Measurements from ENCODE around the gene TSPAN32.
"Not testable (repeated sequence)": the region's sequence is repeated elsewhere in the genome, so short reads cannot be mapped to it uniquely, and the experiment has no call there.

Gene TSPAN32

GRCh38 chr11:2267306-2267850 is 34.4 kb upstream of the TSPAN32 start:
- no peak for DNase-seq (ENCODE audit: low spot score)

DNA sequence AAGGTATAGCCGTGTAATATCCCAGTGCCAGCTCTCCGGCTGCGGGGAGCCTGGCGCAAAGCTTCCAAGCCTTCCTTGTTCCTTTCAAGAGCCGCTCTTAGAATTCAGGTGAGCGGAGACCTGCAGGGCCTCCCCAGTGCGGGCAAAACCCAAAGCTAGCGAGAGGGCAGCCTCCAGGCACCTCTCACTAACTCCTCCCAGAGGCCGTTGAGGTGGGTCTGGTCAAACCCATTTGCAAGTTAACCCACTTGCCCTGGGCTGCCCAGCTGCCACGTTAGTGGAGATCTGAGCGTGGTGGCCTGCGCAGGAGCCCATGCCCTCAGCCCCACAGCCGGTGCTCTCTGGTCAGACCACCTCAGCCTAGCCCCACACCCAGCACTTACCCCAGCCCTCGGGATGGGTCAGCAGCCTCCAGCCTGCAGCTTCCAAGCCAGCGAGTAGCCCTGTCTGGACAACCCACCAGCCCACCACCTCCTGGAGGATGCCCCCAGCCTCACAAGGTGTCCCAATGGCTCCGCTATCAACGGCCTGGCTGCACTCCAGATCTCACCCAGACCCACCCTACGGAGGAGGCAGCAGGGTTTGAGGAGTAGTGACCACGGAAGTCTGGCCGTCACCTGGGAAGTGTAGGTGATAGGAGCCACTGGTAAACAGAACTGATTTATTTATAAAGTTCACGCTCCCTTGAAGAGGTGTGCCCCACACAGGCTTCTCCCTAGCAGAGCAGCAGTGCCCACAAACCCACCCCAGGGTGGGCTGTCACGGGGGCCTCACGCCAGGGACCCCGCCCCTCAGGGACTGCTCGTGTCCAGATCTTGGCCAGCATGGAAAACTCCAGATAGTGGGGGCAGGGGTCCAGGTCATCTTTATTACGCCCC is 33.7 kb upstream of the TSPAN32 start:
- DNase-seq (ENCODE audit: low spot score) = no peak

DNA sequence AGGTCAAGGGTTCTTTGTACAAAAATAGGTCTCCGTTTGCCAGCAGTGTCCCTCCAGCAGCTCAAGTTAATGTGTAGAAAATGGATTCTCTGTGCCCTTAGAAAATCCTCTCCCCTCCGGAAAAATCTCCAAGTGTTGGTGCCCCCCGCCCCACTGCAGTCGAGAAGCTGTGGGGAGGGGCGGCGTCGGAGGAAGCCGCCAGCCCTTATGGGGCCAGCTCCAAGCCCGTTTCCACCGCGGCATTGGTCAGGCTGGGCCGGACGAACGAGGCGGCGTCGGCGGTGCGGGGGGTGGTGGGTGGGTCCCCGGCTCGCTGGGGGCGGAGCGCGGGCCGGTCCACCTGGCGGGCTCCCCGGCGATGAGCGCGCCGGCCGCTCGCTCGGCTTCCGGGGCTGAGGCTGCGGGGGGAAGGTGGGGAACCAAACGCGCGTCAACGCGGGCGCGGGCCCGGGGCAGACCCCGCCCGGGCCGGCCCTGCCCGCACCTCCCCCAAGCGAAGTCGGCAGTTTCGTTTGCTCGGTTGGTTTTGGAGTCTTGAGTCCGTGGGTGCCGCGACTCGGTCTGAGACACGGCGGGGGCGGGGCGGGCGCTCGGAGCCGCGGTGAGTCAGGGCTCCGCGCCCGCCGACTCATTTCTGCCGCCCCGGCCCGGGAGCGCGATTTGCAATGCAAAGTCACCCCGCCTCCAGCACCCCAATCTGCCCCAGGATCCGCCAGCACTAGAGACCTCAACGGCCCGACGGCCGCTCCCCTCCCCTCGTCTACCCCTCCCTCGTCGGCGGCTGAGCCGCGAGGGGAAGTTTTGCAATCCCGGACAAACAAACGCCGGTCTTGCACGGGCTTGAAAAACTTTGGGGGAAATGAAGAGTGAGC is 32.8 kb upstream of the TSPAN32 start:
- no peak for DNase-seq (ENCODE audit: low spot score)

GRCh38 chr11:2269601-2270321 is 32.1 kb upstream of the TSPAN32 start:
- no peak for DNase-seq (ENCODE audit: low spot score)

DNA sequence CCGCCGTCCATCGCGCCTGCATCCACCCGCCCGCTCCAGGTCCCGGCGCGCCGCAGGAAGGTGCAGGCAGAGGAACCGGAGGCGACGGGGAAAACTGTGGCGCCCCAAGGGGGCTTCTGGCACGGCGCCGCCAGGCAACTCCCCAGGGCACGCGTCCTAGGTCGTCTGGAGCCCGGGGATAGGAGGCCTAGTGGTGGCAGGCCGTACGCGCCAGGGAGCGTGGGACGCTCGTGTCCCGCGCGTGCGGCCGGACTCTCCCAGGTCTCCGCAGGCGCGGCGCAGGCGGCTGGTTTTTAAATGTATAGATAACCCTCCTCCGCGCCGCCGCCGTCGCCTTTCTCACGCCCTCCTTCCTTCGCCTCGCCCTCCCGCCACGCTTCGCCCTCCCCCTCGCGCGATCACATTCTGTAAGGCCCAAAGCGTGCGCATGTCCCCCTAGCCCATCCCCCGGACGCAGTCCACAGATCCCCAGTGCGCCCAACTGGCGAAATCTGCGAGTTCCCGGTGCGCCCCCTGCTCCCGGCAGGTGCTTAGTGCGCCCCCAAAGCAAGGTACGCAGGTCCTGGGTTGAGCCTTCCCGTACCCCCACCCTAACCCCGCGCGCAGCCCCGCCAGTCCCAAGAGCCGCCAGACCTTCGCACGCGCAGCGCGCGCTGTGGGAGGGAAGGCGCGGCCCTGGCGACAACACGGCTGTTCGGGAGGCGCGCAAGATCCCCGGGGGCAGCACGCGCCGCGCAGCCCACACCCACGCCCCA is 31.3 kb upstream of the TSPAN32 start, which contains the start of gene ASCL2:
TSS of gene ASCL2 (minus strand) at position 267 of the 755 bp plus-strand sequence. CDS start at position 11, 256 bp downstream.
- no peak for DNase-seq (ENCODE audit: low spot score)

DNA sequence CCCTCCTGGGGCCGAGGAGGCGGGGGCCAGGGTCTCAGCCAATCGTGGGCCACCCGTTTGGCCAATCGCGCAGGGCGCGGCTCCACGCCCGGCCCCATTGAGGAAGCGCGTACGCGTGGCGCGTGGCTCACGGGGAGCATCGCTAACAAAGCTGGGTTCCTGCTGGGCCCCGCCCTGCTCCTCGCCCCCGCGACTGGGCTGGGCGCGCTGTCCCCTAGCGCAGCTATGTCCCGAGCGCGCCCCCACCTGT is 30.8 kb upstream of the TSPAN32 start:
- no peak for DNase-seq (ENCODE audit: low spot score)

- no peak for DNase-seq (ENCODE audit: low spot score)
These were observed 30.2 kb upstream of the TSPAN32 start for GRCh38 chr11:2271327-2272227.

DNA sequence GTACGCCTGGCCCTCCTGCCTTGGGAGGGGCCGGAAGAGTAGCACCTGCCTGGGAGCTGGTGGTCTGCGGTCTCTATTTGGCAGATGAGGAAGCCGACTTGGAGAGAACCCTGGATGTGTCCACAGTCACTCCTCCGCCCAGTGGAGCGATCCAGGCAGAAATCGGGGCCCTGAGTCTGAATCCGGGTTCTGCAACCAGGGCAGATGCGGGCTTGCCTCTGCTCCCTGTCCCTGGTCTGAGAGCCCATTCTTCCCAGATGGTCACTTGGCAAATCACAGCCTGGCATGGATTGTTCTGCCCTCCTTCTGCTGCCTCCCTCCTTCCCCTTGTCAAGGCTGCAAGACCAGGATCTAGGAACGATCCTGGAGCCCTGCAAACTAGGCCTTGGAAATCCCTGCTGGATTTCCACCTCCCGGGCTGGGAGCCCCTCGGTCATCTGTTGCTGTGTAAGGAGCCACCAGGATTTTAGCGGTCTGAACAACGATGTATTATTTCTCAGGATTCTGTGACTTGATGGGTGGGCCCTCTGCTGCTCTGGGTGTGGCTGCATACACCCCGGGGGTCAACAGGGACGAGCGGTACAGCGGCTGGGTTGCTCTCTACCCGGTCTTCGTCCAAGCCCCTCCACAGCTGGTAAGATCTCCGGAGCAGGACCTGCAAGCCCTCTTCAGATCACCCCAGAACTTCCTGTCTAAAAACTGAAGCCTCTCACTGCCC is 29.4 kb upstream of the TSPAN32 start:
- no peak for DNase-seq (ENCODE audit: low spot score)

GRCh38 chr11:2272946-2273280 is 28.9 kb upstream of the TSPAN32 start:
- no peak for DNase-seq (ENCODE audit: low spot score)

GRCh38 chr11:2273311-2273710 is 28.5 kb upstream of the TSPAN32 start:
- DNase-seq (ENCODE audit: low spot score) = no peak

GRCh38 chr11:2273771-2274170 is 28.0 kb upstream of the TSPAN32 start:
- no peak for DNase-seq (ENCODE audit: low spot score)

DNA sequence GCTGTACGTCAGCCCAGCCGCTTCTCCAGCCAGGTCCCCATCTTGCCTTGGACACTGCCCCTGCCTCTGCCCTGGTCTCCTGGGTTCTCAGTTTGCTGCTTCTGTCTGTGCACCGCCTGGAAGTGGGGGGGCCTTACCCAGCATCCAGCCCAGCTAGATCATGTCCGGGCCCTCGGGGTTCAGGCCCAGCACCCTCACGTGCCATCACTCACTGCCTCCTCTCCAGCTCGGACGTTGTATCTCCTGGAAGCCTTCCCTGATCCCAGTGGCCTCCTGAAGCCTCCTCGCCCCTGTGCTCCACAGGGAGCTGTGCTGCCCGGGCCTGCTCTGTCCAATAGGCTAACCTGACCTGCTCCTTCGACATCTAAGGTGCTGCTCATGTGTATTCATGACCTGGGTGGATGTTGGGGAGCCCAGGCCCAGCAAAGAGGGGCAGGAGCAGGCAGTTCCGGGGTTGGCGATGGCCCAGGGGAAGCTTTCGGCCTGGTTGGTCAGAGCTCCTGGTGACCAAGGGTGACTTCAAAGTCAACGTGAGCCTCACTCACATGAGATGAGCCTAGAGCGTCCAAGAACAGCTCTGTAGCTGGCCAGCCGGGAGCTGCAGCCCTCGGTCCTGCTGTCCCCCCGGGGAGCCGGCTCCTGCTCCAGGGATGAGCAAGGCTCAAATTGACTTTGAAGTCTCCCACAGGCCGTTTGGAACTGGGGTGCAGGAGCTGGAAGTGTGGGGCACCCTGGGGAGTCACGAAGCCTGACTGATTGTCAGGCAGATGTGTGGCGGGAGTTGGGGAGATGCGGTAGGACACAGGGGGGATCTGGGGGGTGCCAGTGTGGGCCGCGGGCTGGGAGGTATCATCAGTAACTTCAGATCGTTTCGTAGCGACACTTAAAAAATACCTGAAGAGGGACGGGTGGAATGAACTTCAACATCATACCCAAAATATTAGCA is 26.2 kb upstream of the TSPAN32 start:
- DNase-seq (ENCODE audit: low spot score) = no peak

DNA sequence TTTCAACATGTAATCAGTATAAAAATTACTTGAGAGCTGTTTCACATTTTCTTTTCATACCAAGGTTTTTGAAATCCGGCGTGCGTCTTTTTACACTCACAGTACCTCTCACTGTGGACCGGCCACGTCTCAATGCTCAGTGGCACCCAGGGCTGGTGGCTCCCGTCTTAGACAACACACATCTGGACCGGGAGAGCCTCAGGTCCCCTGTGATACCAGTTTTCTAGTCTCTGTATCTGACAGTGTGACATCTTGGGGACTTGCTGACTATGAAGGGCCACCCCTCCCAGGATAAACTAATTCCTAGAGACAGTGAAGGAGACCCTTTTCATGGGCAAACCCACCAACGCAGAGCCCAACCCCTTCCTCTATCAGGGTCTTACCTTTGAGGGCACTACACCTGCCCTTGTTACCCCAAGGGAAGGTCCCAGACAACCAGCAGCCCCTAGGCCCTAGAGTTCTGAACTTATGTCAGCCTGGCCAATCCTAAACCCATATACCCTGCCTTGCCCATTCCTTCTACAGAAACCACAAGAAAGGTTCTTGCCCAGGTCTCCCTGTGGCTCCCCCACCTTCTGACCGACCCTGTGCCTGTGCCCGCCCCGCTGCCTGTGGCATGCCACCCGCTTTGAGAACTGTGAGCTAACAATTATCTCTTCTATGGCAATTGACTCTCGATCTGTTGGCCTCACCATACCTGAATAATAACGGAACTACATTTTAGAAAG is 25.4 kb upstream of the TSPAN32 start:
- DNase-seq (ENCODE audit: low spot score) = no peak

- DNase-seq (ENCODE audit: low spot score) = no peak
These were observed 24.8 kb upstream of the TSPAN32 start for GRCh38 chr11:2277008-2277346.

DNA sequence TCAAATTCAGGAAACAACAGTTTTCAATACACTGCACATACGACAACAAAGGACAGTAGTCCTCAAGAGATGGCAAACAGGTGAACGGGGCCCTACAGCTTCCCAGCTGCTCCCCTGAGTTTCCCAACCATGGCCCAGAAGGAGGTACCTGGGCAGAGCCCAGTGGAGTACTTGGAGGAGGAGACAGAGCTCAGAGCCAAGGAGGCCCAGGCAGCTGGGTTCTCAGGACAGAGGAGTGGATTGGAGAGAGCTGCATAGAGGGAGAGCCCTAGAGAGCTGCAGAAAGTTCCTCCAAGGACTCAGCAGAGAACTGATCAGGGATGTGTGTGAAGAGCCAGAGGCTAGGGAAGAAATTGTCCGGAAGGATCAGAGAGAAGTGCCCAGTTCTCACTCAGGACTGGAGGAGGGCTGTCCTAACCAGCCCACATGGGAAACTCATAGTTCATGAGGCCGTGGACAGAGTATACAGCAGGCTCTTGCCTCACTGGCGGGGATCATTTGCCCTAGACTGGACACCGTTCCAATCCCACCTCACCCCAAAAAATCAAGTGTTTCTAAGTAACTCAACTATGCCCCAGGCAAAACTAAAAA is 23.8 kb upstream of the TSPAN32 start:
- DNase-seq (ENCODE audit: low spot score) = no peak

DNA sequence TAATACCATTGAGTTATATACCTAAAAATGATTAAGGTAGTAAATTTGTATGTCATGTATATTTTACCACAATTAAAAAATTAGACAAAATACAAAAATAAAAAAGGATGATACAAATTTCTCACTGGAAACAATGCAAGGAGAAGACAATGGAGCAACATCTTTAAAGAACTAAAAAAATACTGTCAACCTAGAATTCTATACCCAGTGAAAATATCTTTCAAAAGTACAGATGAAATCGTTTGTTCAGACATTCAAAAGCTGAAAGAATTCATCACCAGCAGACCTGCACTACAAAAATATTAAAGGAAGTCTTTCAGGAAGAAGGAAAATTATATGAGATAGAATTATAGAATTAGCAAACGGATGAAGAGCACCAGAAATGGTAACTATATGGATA is 21.6 kb upstream of the TSPAN32 start:
- no peak for DNase-seq (ENCODE audit: low spot score)

GRCh38 chr11:2286350-2286749 is 15.5 kb upstream of the TSPAN32 start:
- not testable (repeated sequence) for DNase-seq (ENCODE audit: low spot score)

DNA sequence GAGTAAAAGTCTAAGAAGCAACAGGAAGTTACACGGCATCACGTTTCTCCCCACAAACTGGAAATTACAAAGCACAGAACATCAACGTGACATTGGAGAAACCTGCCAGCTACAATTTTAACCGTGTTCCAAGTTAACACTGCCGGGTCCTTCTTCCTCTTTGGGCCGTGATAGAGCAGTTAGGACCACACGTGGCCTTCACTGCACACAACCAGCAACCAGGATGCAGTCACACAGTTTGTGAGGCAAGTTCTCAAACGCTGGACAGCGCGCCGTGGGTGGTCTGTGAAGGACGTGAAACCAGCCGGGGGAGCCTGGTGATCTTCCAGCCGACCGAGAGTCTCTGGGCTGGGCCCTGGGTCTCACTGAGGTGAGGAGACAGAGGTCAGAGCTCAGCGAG is 14.7 kb upstream of the TSPAN32 start:
- DNase-seq (ENCODE audit: low spot score) = no peak
